Tibial nerve (tissue), 4 donors: ENCODE data around the gene AKR1C2.

ENCODE experiments used
- EP300 ChIP-seq, 2 donors: sonication (generic); formaldehyde crosslinking; IDR thresholded peaks; one replicate each; pipeline ENCODE4 v1.6.1; 2017; ENCODE audit warnings: antibody characterized with exemption in 2 of 2, mild to moderate bottlenecking in 1 of 2
- POLR2A ChIP-seq, 2 donors: fragments of 450-650 bp; IDR thresholded peaks; one replicate each; pipeline ENCODE4 v1.6.1; 2017; ENCODE audit warnings: antibody characterized with exemption in 2 of 2, mild to moderate bottlenecking in 2 of 2, moderate library complexity in 2 of 2
- TF ChIP-seq, protein P1 (sequence below), 5 experiments: fragments of 200-600 bp in 3 of 5; fragments of 450-650 bp in 2 of 5; sonication (generic) in 3 of 5; IDR thresholded peaks; one replicate each; pipeline ENCODE4 v1.5.1; 2016 to 2019; ENCODE audit warnings: antibody characterized with exemption in 5 of 5, mild to moderate bottlenecking in 3 of 5, moderate library complexity in 2 of 5

DNA sequence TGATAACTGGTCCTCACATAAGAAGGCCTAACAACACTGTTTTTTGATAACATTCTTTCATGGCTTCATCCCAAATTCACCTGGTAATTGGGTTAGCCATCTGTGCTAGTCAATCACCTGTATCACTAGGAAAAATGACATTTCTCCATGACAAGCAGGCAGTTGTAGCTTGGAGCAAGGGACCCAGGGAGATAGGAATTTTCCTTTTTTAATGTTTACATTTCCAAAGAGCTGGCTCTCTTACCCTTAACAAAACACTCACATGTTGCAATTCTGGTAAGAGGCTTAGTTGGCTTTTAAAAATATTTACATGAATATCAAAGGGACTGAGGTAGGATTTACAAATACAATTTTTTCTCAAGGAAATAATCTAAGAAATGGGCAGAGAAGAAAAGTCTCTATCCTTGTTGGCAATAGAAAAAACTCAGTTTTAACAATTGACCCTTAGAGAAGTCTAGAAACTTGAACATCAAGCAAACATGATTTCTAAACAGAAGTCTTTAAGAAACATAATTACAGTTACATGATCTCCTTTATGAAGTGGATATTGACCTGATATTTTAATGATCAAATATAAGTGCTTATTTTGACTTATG, 56.5 kb downstream of the AKR1C2 start:
- TF ChIP-seq POLR2A (IDR thresholded peaks at IDR 0.05) (no peak), EP300 (IDR thresholded peaks at IDR 0.05) (no peak)
- TF ChIP-seq, protein P1, sequence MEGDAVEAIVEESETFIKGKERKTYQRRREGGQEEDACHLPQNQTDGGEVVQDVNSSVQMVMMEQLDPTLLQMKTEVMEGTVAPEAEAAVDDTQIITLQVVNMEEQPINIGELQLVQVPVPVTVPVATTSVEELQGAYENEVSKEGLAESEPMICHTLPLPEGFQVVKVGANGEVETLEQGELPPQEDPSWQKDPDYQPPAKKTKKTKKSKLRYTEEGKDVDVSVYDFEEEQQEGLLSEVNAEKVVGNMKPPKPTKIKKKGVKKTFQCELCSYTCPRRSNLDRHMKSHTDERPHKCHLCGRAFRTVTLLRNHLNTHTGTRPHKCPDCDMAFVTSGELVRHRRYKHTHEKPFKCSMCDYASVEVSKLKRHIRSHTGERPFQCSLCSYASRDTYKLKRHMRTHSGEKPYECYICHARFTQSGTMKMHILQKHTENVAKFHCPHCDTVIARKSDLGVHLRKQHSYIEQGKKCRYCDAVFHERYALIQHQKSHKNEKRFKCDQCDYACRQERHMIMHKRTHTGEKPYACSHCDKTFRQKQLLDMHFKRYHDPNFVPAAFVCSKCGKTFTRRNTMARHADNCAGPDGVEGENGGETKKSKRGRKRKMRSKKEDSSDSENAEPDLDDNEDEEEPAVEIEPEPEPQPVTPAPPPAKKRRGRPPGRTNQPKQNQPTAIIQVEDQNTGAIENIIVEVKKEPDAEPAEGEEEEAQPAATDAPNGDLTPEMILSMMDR (IDR thresholded peaks at IDR 0.05), result no peak
